Subcutaneous abdominal adipose tissue (tissue), 5 donors: ENCODE results near the gene DLG2.

Experiments used
- H3K27ac ChIP-seq: one replicate; pipeline ENCODE4 v1.7.0; 2013; ENCODE audit warnings: low read depth, mild to moderate bottlenecking, inconsistent platforms, low read length, moderate library complexity
- H3K27me3 ChIP-seq, 5 donors: one replicate each; pipeline ENCODE4 v1.7.0; 2013; ENCODE audit warnings: low read length in 5 of 5, inconsistent platforms in 1 of 5; ENCODE audit not compliant: control insufficient read depth in 5 of 5, insufficient read depth in 4 of 5
- H3K36me3 ChIP-seq, 5 donors: one replicate each; pipeline ENCODE4 v1.7.0; 2013; ENCODE audit warnings: low read length in 5 of 5; ENCODE audit not compliant: control insufficient read depth in 5 of 5, insufficient read depth in 5 of 5
- H3K4me1 ChIP-seq, 5 donors: one replicate each; pipeline ENCODE4 v1.7.0; 2013; ENCODE audit warnings: low read length in 5 of 5, mild to moderate bottlenecking in 3 of 5, moderate library complexity in 1 of 5; ENCODE audit not compliant: control insufficient read depth in 5 of 5, insufficient read depth in 5 of 5
- H3K4me3 ChIP-seq, 5 donors: one replicate each; pipeline ENCODE4 v1.7.0; 2013; ENCODE audit warnings: low read length in 5 of 5, low read depth in 1 of 5
- H3K9ac ChIP-seq, 5 donors: one replicate each; pipeline ENCODE4 v1.7.0; 2013; ENCODE audit warnings: low read length in 5 of 5, mild to moderate bottlenecking in 4 of 5, moderate library complexity in 3 of 5
- H3K9me3 ChIP-seq, 5 donors: one replicate each; pipeline ENCODE4 v1.7.0; 2013; ENCODE audit warnings: low read length in 5 of 5; ENCODE audit not compliant: control insufficient read depth in 5 of 5
- donor health status: healthy.
- donor health status: healthy.
- donor health status: healthy.
- donor health status: healthy.
- donor health status: healthy.

Gene DLG2

DNA sequence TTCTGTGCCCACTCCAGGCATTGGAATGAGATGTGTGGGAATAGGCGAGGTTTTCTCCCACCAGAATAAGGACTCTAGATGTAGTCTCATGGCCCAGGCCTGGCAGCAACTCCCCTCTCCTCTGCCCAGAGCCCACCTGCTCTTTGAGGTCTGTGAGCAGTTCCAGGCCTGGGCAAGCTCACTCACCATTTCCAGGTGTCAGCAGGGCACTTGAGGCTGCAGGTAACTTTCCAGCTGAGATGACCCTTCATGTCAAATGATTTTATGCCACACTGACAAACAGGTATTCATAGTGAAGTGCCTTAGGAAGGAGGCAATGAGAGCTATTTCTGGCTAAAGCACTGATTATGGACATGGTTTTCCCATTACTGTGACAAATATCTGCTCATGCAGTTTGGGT lies 2217.7 kb downstream of the DLG2 start:
- no peaks in the 10 kb centered on the region for H3K4me1 ChIP-seq
- peaks cover 0 to 4% (median 0%) of the 10 kb centered on the region in 5 donors for H3K9me3 ChIP-seq
- no peak overlapping the region for H3K9ac ChIP-seq
- no peak overlapping the region for H3K4me3 ChIP-seq
- no peak overlapping the region for H3K27ac ChIP-seq
- H3K36me3 ChIP-seq: no peaks in the 10 kb centered on the region
- H3K27me3 ChIP-seq: no peaks in the 10 kb centered on the region

DNA sequence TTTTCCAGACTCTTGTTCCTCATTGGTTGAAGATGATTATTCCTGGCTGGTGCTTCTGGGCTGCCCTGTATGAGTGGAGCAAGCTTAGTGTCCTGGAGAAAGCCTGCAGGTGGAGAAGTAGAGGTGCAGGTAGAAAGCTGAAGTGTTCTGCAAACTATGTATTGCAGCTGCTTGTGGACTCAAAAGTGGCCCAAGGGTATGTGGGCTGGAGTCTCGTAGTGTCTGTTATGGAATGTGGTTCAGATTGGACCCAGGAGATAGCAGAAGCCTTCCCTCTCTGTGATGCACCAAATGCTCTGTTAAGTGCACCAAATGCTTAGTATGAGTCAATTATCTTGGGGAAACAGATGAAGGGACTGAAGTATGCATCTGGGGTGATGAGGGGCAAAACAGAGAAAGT lies 2218.2 kb downstream of the DLG2 start:
- Histone ChIP-seq H3K27ac (no peak overlapping the region), H3K36me3 (no peaks in the 10 kb centered on the region), H3K27me3 (no peaks in the 10 kb centered on the region), H3K4me3 (no peak overlapping the region), H3K4me1 (no peaks in the 10 kb centered on the region), H3K9me3 (peaks cover 0 to 4% (median 0%) of the 10 kb centered on the region in 5 donors), H3K9ac (no peak overlapping the region)
